Coronary artery (tissue), 2 donors: ENCODE measurements around the gene OR6T1.

ENCODE experiments used
- DNase-seq: peaks from one replicate; pipeline ENCODE4 v3.0.0-alpha.2; 2017; ENCODE audit warnings: low spot score
- H3K27ac ChIP-seq, 2 donors: fragments of 200-600 bp; sonication (generic); one replicate each; pipeline ENCODE4 v1.5.1; 2016 to 2019
- H3K4me3 ChIP-seq: fragments of 200-600 bp; sonication (generic); 2 replicates; pipeline ENCODE4 v1.5.1; 2016; ENCODE audit warnings: mild to moderate bottlenecking, moderate library complexity
- CTCF ChIP-seq: fragments of 200-600 bp; sonication (generic); IDR thresholded peaks from one replicate; pipeline ENCODE4 v1.5.1; 2019; ENCODE audit warnings: antibody characterized with exemption

OR6T1 gene

GRCh38 chr11:123945132-123945531, 1.5 kb upstream of the OR6T1 start:
- H3K4me3 ChIP-seq, result no peak overlapping the region
- TF ChIP-seq CTCF, result no peak
- DNase-seq, result no peak
- no peak overlapping the region for H3K27ac ChIP-seq

- TF ChIP-seq CTCF, result no peak
- H3K27ac ChIP-seq, result no peak overlapping the region
- H3K4me3 ChIP-seq, result no peak overlapping the region
- no peak for DNase-seq
These were observed 1.2 kb downstream of the OR6T1 start for GRCh38 chr11:123942413-123942812.

- H3K27ac ChIP-seq, result no peak within 1 kb of the TSS
- no peak within 1 kb of the TSS for H3K4me3 ChIP-seq
- DNase-seq, result no peak
- no peak for TF ChIP-seq CTCF
These were observed 4.3 kb downstream of the OR6T1 start, which contains the start of gene OR4D5 for GRCh38 chr11:123939317-123939716. Gene OR4D5 (plus strand): TSS chr11:123939617. CDS start chr11:123939617, 0 bp downstream.

- no peak for DNase-seq
These were observed 19.6 kb downstream of the OR6T1 start for GRCh38 chr11:123924027-123924426.

GRCh38 chr11:123920943-123921342, 22.7 kb downstream of the OR6T1 start:
- no peak for DNase-seq
- Histone ChIP-seq H3K27ac (no peak overlapping the region), H3K4me3 (no peak overlapping the region)
- no peak for TF ChIP-seq CTCF

More at GRCh38 chr11:123924027-123924426, 19.6 kb downstream of the OR6T1 start:
- no peak overlapping the region for H3K27ac ChIP-seq
- H3K4me3 ChIP-seq, result no peak overlapping the region
- TF ChIP-seq CTCF, result no peak

GRCh38 chr11:123905826-123906225, 37.8 kb downstream of the OR6T1 start:
- H3K27ac ChIP-seq, result no peak overlapping the region
- no peak for DNase-seq
- TF ChIP-seq CTCF, result no peak
- no peak overlapping the region for H3K4me3 ChIP-seq

GRCh38 chr11:123904932-123905331, 38.7 kb downstream of the OR6T1 start:
- H3K27ac ChIP-seq, result no peak overlapping the region
- H3K4me3 ChIP-seq, result no peak overlapping the region
- no peak for DNase-seq
- no peak for TF ChIP-seq CTCF
